Measurements from ENCODE around the gene TCN1.
"Not testable (repeated sequence)": the region's sequence is repeated elsewhere in the genome, so short reads cannot be mapped to it uniquely, and the experiment has no call there.

Gene TCN1

GRCh38 chr11:59866397-59866796 is at the start of gene TCN1:
Gene TCN1 (minus strand): TSS chr11:59866487. CDS start chr11:59866470, 17 bp downstream.
- no peak for DNase-seq

DNA sequence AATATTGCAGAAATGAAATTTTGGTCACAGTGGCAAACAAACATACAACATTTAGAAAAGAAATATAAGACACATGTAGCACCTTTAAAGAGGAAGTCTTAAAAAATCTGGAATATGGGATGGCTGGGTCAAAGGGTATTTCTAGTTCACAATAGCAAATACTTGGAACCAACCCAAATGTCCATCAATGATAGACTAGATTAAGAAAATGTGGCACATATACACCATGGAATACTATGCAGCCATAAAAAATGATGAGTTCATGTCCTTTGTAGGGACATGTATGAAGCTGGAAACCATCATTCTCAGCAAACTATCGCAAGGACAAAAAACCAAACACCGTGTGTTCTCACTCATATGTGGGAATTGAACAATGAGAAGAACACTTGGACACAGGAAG is 37.3 kb upstream of the TCN1 start:
- DNase-seq: not testable (repeated sequence)

DNA sequence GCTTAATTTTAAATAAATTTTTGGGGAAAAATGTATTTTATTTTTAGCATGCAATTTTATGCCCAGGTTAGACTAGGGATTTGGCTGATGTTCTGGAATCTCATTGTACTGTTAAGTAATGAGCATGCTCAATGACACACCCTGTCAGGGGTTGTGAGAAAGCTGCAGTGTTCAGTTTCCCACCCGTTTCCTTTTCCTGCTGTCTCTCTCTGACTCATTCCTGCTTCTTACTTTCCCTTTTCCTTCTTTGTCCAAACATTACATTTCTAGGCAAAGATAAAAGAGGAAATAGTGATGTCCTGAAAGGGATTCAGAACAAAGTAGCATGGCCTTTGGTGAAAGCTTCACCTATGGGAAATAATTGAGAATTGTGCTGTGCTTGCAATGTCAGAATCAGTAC is 35.0 kb upstream of the TCN1 start:
- DNase-seq: no peak

GRCh38 chr11:59900366-59901126 is 34.3 kb upstream of the TCN1 start:
- no peak for DNase-seq

- DNase-seq: no peak
Measured at GRCh38 chr11:59899532-59899931, 33.2 kb upstream of the TCN1 start.

GRCh38 chr11:59898650-59899049 is 32.4 kb upstream of the TCN1 start:
- no peak for DNase-seq

DNA sequence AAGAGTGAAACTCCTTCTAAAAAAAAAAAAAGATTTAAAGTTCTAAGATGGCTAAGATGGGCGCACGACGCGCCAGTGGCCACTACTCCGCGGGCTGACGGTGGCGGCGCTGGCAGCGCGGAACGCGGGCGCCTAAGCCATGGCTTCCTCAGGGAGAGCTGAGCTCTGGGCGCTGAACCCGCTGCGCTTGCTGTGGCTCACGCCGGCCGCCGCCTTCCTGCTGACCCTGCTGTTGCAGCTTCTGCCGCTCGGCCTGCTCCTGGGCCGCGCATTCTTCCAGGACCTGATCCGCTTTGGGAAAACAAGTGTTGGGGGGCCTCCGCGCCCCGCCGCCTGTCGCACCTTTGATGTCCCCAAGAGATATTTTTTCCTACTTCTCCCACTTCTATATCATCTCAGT is 31.8 kb upstream of the TCN1 start:
- DNase-seq: no peak

DNA sequence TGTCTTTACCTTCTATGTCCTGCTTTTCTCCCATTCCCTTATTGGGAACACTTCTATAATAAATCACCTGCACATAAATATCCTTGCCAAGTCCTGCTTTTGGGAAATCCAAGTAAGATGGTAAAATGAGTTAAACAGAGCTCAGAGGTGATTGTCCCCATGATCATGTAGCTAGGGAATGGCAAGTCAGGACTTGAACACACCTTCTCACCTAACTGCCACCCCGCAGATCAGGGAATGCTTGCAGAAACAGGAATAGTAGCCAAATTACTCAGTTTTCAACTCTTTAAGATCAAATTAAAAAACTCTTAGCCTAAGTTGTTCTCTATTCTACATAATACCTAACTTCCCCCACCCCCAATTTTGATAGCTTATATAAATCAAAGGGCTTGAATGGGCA is 28.3 kb upstream of the TCN1 start:
- DNase-seq: no peak

DNA sequence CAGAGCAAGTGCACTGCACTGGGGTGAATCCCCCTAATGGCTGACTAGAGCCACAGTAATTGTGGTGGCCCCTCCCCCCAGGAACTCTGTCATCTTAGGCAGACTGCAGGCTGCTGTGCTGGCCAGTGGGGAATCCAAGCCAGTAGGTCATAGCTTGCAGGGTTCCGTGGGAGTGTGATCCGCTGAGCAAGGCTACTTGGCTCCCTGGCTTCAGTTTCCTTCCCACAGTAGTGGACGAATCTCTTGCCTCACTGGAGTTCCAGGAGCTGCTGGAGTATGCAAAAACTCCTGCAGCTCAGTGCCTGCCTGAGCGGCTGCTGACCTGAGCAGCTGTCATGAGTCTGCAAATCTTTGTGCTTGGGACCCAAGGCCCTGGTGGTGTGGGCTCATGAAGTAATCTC is 25.5 kb upstream of the TCN1 start:
- DNase-seq: no peak

DNA sequence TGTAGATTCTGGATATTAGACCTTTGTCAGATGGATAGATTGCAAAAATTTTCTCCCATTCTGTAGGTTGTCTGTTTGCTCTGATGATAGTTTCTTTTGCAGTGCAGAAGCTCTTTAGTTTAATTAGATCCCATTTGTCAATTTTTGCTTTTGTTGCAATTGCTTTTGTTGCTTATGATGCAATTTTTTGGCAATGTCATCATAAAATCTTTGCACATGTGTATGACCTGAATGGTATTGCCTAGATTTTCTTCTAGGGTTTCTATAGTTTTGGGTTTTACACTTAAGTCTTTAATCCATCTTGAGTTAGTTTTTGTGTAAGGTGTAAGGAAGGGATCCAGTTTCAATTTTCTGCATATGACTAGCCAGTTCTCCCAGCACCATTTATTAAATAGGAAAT is 20.9 kb upstream of the TCN1 start:
- DNase-seq: not testable (repeated sequence)

DNA sequence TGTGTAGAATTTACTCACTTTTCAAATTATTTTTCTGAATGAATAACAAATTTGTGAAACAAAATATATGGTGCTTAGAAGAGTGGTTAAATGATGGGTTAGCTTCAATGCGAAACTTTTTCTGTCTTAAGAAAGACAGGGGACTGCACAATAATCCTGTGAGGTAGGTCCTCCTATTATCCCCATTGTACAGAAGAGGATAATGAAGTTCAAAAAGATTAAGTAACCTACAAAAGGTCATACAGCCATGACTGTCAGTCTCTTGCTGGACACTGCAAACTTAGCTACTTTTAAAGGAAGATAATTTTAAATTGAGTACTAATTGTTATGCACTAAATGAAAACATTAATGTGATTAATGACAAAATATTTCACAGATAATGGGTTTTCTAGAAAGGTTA is 17.3 kb upstream of the TCN1 start:
- no peak for DNase-seq

DNA sequence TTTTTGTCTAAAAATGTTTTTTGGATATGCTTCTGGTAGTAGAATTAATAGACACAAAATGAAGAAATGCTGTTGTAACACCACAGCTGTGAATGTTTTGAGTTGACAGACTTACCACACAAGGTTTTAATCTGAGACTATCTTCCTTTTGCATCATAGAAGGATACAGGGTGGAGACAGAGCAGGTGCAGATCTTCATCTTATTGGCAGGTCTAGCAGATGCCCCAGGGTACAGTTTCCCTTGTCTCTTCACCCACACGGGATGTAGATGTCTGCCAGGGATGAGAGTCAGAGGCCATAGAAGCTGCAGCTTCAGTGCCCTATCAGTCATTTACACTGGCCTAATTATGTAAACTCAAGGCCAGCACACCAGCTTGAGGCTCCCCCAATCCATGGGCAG is 13.3 kb upstream of the TCN1 start:
- no peak for DNase-seq

DNA sequence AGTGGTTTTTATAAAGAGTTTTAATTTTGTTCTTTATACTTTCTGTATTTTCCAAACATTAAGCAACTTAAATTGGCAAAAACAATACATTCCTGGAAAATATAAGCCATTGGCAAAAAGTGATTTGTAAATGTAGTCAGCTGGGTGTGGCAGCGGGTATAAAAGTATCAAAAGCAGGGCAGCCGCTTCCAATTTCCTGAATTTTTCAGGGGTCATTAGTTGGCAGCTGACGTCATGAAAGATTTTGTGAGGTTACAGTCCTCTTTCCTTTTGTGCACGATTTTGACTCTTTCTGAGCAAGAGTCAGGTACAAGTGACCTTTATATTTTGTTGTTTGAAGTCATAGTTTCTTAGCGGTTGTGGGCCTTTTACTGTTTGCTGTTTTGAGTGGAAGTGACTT is 12.3 kb upstream of the TCN1 start, which contains the start of gene OOSP3:
Gene OOSP3 (plus strand): TSS at position 208 of the 400 bp plus-strand sequence. CDS start 27 bp downstream, at position 235.
- DNase-seq: no peak

DNA sequence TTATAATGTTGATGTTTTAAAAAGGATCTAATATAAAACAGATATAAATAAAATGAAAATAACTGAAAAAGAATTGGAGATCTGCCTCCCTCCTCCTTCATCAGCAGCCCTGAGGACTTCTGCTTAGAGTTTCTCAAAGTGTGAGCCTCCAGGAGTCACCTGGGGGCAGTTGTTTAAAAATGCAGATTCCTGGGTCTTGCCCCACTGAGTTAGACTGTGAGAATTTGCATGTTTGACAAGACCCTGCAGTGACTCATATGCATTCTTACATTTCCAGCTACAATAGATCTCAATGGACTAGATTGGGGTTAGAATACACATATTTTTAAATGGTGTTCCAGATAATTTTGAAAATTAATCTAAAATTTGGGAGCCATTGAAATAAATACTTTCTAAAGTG is 11.5 kb upstream of the TCN1 start:
- DNase-seq: no peak

GRCh38 chr11:59877325-59877724 is 11.0 kb upstream of the TCN1 start:
- no peak for DNase-seq

- no peak for DNase-seq
Measured at GRCh38 chr11:59875856-59876519, 9.7 kb upstream of the TCN1 start.

DNA sequence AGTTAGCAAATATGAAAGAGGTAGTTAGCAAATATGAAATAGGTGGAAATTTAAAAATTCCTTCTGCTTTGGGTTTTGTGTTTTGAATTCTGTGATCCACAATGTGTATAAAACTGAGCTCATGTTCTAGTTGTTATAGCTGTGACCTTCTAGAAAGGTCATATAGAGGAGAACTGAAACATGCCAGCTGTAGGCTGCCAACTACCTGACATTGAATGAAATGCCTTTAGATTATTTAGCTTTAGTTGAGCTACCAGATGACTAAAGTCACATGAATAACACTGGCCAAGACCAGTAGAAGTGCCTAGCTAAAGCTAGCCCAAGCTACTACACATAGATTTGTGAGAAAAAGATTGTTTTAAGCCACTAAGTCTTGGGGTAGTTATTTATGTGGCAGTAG is 5.8 kb upstream of the TCN1 start:
- no peak for DNase-seq

GRCh38 chr11:59867946-59868345 is 1.7 kb upstream of the TCN1 start:
- no peak for DNase-seq

- no peak for DNase-seq
Measured at GRCh38 chr11:59866836-59867235, 549 bp upstream of the TCN1 start.

DNA sequence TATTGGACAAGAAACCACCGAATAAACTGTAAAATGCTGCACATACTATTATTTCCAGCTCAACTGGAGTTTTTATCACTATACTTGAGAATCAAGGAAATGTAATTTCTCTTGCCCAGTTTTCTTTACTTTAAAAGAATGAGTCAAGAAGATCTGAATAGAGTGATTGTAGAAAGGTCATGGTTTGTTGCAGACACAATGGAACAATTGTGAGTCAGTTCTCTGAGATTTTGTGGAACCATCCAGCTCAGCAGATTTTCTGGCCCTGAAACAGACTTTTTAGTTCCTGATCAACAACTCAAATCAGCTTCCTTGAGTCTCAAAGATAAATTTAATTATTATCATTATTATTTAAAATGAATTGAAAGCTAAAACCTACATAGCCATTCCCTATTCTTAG is 1.3 kb downstream of the TCN1 start:
- no peak for DNase-seq

- DNase-seq: no peak
Measured at GRCh38 chr11:59862252-59862651, 4.0 kb downstream of the TCN1 start.

GRCh38 chr11:59859673-59860072 is 6.6 kb downstream of the TCN1 start:
- no peak for DNase-seq

- no peak for DNase-seq
Measured at GRCh38 chr11:59857439-59858434, 8.6 kb downstream of the TCN1 start.
